ENCODE results near the gene SLC5A1. TPM values are rescaled to one million over a fixed set of nuclear protein-coding genes. Genes with fewer than 3 reads are reported as not detected.
A peak's percentile ranks its signal among the peaks of the same experiment; 100 is the strongest.

SLC5A1 gene
- total RNA-seq, 1 experiment from 2014 or later, result not detected

DNA sequence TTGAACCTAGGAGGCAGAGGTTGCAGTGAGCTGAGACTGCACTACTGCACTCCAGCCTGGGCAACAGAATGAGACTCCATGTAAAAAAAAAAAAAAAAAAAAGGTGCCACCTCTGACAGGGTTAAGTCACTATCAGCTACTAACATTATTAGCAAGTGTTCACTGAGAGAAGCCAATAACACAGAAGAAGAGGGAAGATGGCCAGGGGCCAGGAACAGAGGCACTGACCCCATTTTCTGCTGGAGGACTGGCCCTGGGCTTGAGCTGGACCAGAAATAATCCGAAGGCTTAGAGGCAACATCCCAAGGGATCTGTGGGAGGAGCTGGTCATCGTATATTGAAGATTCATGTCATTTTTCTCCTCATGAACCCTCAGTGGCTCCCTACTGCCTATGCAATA, 5.0 kb downstream of the SLC5A1 start (continued):
- TF ChIP-seq NFE2L1 (CRISPR knock-in tag; IDR thresholded peaks at IDR 0.05) (no peak), FOXJ3 (CRISPR knock-in tag; IDR thresholded peaks at IDR 0.05; ENCODE audit: borderline replicate concordance) (no peak)

DNA sequence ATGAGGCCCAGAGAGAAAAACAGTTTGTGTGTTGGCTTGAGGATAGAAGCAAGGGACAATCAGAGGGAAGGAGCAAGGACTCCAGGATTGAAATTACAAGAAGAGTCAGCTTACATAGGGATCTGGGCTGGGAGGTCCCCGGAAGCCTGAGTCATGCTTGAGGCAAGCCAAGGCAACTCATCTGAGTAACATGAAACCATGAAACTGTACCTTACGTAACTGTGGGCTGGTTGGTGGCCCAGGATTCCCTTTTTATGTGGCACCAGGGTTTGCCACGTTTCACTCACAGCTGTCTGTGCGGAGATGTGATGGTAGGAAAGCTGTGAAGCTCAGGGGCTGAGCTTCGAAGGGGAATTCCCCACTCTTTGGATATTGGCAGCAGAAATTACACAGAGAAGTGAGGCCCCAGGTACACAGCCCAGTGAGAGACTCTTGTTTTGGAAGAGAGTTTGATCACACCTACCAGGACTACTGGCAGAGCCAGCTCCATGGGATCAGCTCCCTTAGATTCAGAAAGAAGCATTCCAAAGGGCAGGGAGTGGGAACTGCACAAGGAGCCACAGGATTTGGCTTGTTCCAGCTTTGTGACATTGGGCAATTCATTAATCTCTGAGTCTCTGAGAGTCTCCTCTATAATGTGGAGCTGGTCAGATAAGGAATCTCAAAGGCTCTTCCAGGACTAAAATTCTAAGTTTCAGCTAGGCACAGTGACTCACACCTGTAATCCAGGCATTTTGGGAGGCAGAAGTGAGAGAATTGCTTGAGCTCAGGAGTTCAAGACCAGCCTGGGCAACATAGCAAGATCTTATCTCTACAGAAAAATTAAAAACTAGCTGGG, 7.8 kb downstream of the SLC5A1 start:
- H3K36me3 Mint-ChIP-seq, result no peaks in the 10 kb centered on the region
- TF ChIP-seq ZNF423 (CRISPR knock-in tag; IDR thresholded peaks at IDR 0.05), result no peak
- TF ChIP-seq, protein P1, sequence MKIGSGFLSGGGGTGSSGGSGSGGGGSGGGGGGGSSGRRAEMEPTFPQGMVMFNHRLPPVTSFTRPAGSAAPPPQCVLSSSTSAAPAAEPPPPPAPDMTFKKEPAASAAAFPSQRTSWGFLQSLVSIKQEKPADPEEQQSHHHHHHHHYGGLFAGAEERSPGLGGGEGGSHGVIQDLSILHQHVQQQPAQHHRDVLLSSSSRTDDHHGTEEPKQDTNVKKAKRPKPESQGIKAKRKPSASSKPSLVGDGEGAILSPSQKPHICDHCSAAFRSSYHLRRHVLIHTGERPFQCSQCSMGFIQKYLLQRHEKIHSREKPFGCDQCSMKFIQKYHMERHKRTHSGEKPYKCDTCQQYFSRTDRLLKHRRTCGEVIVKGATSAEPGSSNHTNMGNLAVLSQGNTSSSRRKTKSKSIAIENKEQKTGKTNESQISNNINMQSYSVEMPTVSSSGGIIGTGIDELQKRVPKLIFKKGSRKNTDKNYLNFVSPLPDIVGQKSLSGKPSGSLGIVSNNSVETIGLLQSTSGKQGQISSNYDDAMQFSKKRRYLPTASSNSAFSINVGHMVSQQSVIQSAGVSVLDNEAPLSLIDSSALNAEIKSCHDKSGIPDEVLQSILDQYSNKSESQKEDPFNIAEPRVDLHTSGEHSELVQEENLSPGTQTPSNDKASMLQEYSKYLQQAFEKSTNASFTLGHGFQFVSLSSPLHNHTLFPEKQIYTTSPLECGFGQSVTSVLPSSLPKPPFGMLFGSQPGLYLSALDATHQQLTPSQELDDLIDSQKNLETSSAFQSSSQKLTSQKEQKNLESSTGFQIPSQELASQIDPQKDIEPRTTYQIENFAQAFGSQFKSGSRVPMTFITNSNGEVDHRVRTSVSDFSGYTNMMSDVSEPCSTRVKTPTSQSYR (CRISPR knock-in tag; IDR thresholded peaks at IDR 0.05), result no peak
- H3K4me1 Mint-ChIP-seq, result peaks cover 20% of the 10 kb centered on the region
- ATAC-seq (peak; percentile 64), DNase-seq (ENCODE audit: low spot score) (no peak)
- H3K27me3 Mint-ChIP-seq (ENCODE audit: low read depth), result peaks cover 15% of the 10 kb centered on the region
- H3K4me3 Mint-ChIP-seq, result no peak overlapping the region
- no peaks in the 10 kb centered on the region for H3K9me3 Mint-ChIP-seq
- ChIA-PET POLR2A (no interaction called here), CTCF (interaction anchor here (0.6 to 2.8 kb wide), 6 partner anchors 11 to 385 kb away, joined by 3 to 21 read pairs (median 5); no protein-coding TSS in a partner anchor)
- peak overlapping the region; percentile 48; the same call in 1 of the 2 replicates for H3K27ac Mint-ChIP-seq

DNA sequence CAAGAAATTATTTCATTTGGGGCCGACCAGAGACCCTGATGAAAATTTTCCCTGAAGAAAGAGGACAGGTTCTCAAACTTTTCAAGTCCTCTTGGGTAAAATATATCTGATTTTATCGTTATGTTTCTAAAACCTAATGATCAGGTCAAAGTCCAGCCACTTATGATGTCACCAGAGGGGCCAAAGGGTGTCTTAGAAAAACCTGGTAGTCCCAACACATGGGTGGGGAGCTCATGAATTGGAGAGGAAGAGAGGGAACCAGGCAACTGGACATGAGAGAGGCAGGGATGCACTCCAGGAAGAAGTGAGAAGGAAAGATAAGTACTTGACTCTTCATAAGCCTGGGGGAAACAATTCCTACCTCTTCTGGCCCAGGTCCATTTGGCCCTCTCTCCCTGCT, 9.2 kb downstream of the SLC5A1 start:
- H3K36me3 Mint-ChIP-seq, result no peaks in the 10 kb centered on the region
- H3K27ac Mint-ChIP-seq, result no peak overlapping the region
- no peak for DNase-seq (ENCODE audit: low spot score)
- POLR2A ChIA-PET, result no interaction called here
- peaks cover 8% of the 10 kb centered on the region for H3K27me3 Mint-ChIP-seq (ENCODE audit: low read depth)
- H3K4me3 Mint-ChIP-seq, result no peak overlapping the region
- CTCF ChIA-PET, result interaction anchor here (0.6 to 2.8 kb wide), 4 partner anchors 10 to 386 kb away, joined by 3 to 21 read pairs (median 10); no protein-coding TSS in a partner anchor
- H3K9me3 Mint-ChIP-seq, result no peaks in the 10 kb centered on the region
- H3K4me1 Mint-ChIP-seq, result peaks cover 20% of the 10 kb centered on the region
- no peak for ATAC-seq
- TF ChIP-seq ZNF121 (CRISPR knock-in tag; IDR thresholded peaks at IDR 0.05) (no peak), NR2C2 (CRISPR knock-in tag; IDR thresholded peaks at IDR 0.05) (no peak), SOX15 (CRISPR knock-in tag; IDR thresholded peaks at IDR 0.05) (no peak), NFATC4 (CRISPR knock-in tag; IDR thresholded peaks at IDR 0.05) (no peak), CREB1 (CRISPR knock-in tag; IDR thresholded peaks at IDR 0.05) (no peak), ATF1 (CRISPR knock-in tag; IDR thresholded peaks at IDR 0.05) (no peak), FOXJ3 (CRISPR knock-in tag; IDR thresholded peaks at IDR 0.05; ENCODE audit: borderline replicate concordance) (no peak), FOXK1 (CRISPR knock-in tag; IDR thresholded peaks at IDR 0.05) (no peak)
- TF ChIP-seq, protein P2, sequence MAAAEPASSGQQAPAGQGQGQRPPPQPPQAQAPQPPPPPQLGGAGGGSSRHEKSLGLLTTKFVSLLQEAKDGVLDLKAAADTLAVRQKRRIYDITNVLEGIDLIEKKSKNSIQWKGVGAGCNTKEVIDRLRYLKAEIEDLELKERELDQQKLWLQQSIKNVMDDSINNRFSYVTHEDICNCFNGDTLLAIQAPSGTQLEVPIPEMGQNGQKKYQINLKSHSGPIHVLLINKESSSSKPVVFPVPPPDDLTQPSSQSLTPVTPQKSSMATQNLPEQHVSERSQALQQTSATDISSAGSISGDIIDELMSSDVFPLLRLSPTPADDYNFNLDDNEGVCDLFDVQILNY (CRISPR knock-in tag; IDR thresholded peaks at IDR 0.05), result no peak
- TF ChIP-seq, protein P3, sequence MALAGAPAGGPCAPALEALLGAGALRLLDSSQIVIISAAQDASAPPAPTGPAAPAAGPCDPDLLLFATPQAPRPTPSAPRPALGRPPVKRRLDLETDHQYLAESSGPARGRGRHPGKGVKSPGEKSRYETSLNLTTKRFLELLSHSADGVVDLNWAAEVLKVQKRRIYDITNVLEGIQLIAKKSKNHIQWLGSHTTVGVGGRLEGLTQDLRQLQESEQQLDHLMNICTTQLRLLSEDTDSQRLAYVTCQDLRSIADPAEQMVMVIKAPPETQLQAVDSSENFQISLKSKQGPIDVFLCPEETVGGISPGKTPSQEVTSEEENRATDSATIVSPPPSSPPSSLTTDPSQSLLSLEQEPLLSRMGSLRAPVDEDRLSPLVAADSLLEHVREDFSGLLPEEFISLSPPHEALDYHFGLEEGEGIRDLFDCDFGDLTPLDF (CRISPR knock-in tag; IDR thresholded peaks at IDR 0.05), result no peak
- TF ChIP-seq, protein P4, sequence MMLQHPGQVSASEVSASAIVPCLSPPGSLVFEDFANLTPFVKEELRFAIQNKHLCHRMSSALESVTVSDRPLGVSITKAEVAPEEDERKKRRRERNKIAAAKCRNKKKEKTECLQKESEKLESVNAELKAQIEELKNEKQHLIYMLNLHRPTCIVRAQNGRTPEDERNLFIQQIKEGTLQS (CRISPR knock-in tag; conservative IDR thresholded peaks at IDR 0.05), result no peak
- TF ChIP-seq, protein P5, sequence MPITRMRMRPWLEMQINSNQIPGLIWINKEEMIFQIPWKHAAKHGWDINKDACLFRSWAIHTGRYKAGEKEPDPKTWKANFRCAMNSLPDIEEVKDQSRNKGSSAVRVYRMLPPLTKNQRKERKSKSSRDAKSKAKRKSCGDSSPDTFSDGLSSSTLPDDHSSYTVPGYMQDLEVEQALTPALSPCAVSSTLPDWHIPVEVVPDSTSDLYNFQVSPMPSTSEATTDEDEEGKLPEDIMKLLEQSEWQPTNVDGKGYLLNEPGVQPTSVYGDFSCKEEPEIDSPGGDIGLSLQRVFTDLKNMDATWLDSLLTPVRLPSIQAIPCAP (CRISPR knock-in tag; IDR thresholded peaks at IDR 0.05), result no peak
- TF ChIP-seq, protein P6, sequence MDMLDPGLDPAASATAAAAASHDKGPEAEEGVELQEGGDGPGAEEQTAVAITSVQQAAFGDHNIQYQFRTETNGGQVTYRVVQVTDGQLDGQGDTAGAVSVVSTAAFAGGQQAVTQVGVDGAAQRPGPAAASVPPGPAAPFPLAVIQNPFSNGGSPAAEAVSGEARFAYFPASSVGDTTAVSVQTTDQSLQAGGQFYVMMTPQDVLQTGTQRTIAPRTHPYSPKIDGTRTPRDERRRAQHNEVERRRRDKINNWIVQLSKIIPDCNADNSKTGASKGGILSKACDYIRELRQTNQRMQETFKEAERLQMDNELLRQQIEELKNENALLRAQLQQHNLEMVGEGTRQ (CRISPR knock-in tag; IDR thresholded peaks at IDR 0.05), result no peak
- TF ChIP-seq, protein P7, sequence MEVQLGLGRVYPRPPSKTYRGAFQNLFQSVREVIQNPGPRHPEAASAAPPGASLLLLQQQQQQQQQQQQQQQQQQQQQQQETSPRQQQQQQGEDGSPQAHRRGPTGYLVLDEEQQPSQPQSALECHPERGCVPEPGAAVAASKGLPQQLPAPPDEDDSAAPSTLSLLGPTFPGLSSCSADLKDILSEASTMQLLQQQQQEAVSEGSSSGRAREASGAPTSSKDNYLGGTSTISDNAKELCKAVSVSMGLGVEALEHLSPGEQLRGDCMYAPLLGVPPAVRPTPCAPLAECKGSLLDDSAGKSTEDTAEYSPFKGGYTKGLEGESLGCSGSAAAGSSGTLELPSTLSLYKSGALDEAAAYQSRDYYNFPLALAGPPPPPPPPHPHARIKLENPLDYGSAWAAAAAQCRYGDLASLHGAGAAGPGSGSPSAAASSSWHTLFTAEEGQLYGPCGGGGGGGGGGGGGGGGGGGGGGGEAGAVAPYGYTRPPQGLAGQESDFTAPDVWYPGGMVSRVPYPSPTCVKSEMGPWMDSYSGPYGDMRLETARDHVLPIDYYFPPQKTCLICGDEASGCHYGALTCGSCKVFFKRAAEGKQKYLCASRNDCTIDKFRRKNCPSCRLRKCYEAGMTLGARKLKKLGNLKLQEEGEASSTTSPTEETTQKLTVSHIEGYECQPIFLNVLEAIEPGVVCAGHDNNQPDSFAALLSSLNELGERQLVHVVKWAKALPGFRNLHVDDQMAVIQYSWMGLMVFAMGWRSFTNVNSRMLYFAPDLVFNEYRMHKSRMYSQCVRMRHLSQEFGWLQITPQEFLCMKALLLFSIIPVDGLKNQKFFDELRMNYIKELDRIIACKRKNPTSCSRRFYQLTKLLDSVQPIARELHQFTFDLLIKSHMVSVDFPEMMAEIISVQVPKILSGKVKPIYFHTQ (CRISPR knock-in tag; IDR thresholded peaks at IDR 0.05), result no peak
- TF ChIP-seq, protein P8, sequence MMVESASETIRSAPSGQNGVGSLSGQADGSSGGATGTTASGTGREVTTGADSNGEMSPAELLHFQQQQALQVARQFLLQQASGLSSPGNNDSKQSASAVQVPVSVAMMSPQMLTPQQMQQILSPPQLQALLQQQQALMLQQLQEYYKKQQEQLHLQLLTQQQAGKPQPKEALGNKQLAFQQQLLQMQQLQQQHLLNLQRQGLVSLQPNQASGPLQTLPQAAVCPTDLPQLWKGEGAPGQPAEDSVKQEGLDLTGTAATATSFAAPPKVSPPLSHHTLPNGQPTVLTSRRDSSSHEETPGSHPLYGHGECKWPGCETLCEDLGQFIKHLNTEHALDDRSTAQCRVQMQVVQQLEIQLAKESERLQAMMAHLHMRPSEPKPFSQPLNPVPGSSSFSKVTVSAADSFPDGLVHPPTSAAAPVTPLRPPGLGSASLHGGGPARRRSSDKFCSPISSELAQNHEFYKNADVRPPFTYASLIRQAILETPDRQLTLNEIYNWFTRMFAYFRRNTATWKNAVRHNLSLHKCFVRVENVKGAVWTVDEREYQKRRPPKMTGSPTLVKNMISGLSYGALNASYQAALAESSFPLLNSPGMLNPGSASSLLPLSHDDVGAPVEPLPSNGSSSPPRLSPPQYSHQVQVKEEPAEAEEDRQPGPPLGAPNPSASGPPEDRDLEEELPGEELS (CRISPR knock-in tag; IDR thresholded peaks at IDR 0.05), result no peak

Measured in WTC11 (cell line).